GM03348 (cell line): ENCODE data around the gene DDC.

Experiments
- DNase-seq: peaks from one replicate; pipeline ENCODE4 v3.0.0; 2012; ENCODE audit warnings: low spot score

Gene DDC

GRCh38 chr7:50412973-50413372 lies 152.2 kb downstream of the DDC start:
- DNase-seq: no peak

- no peak for DNase-seq
Measured at GRCh38 chr7:50411332-50411731, 153.9 kb downstream of the DDC start.

GRCh38 chr7:50409856-50410745 lies 155.1 kb downstream of the DDC start:
- no peak for DNase-seq
